ENCODE results near the gene DOP1B.
A peak's percentile ranks its signal among the peaks of the same experiment; 100 is the strongest.
"Not testable (repeated sequence)": the region's sequence is repeated elsewhere in the genome, so short reads cannot be mapped to it uniquely, and the experiment has no call there.

Gene DOP1B

GRCh38 chr21:36134803-36135390, 21.7 kb upstream of the DOP1B start, which contains the start of gene CBR3:
Gene CBR3 (plus strand): TSS chr21:36135079. CDS start chr21:36135193, 114 bp downstream.
- no peak for TF ChIP-seq CTCF (IDR thresholded peaks at IDR 0.05)
- no peaks in the 10 kb centered on the region for H3K27me3 ChIP-seq (ENCODE audit: control insufficient read depth, insufficient read depth, low read length)
- no peaks in the 10 kb centered on the region for H3K36me3 ChIP-seq (ENCODE audit: control insufficient read depth, insufficient read depth, low read length)
- H3K4me3 ChIP-seq (ENCODE audit: low read depth, low read length), result peak within 1 kb of the TSS; percentile 4
- H2AFZ ChIP-seq, result peak within 1 kb of the TSS; percentile 68
- no peaks in the 10 kb centered on the region for H3K9me3 ChIP-seq (ENCODE audit: control insufficient read depth, low read length)
- H3K27ac ChIP-seq, result peak within 1 kb of the TSS; percentile 60
- peak within 1 kb of the TSS; percentile 49 for H3K4me2 ChIP-seq (ENCODE audit: low read length)
- no peaks in the 10 kb centered on the region for H3K79me2 ChIP-seq
- no peak within 1 kb of the TSS for H3K9ac ChIP-seq
- no peaks in the 10 kb centered on the region for H3K4me1 ChIP-seq

- Histone ChIP-seq H3K27me3 (ENCODE audit: control insufficient read depth, insufficient read depth, low read length) (no peaks in the 10 kb centered on the region), H3K4me1 (no peaks in the 10 kb centered on the region), H2AFZ (peak overlapping the region; percentile 68), H3K4me3 (ENCODE audit: low read depth, low read length) (peak overlapping the region; percentile 2), H3K4me2 (ENCODE audit: low read length) (peak overlapping the region; percentile 49), H3K27ac (peak overlapping the region; percentile 60), H3K9ac (no peak overlapping the region), H3K79me2 (no peaks in the 10 kb centered on the region), H3K9me3 (ENCODE audit: control insufficient read depth, low read length) (no peaks in the 10 kb centered on the region), H3K36me3 (ENCODE audit: control insufficient read depth, insufficient read depth, low read length) (no peaks in the 10 kb centered on the region)
- TF ChIP-seq CTCF (IDR thresholded peaks at IDR 0.05), result no peak
These were observed 21.1 kb upstream of the DOP1B start for GRCh38 chr21:36135391-36136102.

GRCh38 chr21:36139791-36140190, 16.8 kb upstream of the DOP1B start:
- H3K4me1 ChIP-seq; H3K4me3 ChIP-seq (ENCODE audit: low read depth, low read length); H3K36me3 ChIP-seq (ENCODE audit: control insufficient read depth, insufficient read depth, low read length); H3K27ac ChIP-seq; H3K79me2 ChIP-seq; H3K27me3 ChIP-seq (ENCODE audit: control insufficient read depth, insufficient read depth, low read length); H3K4me2 ChIP-seq (ENCODE audit: low read length); H3K9me3 ChIP-seq (ENCODE audit: control insufficient read depth, low read length); H3K9ac ChIP-seq; H2AFZ ChIP-seq: not testable (repeated sequence)

- peak; percentile 70 for TF ChIP-seq CTCF (IDR thresholded peaks at IDR 0.05)
- H3K27me3 ChIP-seq (ENCODE audit: control insufficient read depth, insufficient read depth, low read length), result no peaks in the 10 kb centered on the region
- no peak overlapping the region for H3K4me2 ChIP-seq (ENCODE audit: low read length)
- H3K36me3 ChIP-seq (ENCODE audit: control insufficient read depth, insufficient read depth, low read length), result no peaks in the 10 kb centered on the region
- H3K9me3 ChIP-seq (ENCODE audit: control insufficient read depth, low read length), result no peaks in the 10 kb centered on the region
- no peaks in the 10 kb centered on the region for H3K79me2 ChIP-seq
- H3K9ac ChIP-seq, result no peak overlapping the region
- H2AFZ ChIP-seq, result no peak overlapping the region
- peak overlapping the region; percentile 27 for H3K27ac ChIP-seq
- no peak overlapping the region for H3K4me3 ChIP-seq (ENCODE audit: low read depth, low read length)
- no peaks in the 10 kb centered on the region for H3K4me1 ChIP-seq
These were observed 15.1 kb upstream of the DOP1B start for GRCh38 chr21:36141513-36141925.

GRCh38 chr21:36144233-36144632, 12.4 kb upstream of the DOP1B start:
- H3K4me1 ChIP-seq; H3K4me2 ChIP-seq (ENCODE audit: low read length); H3K9me3 ChIP-seq (ENCODE audit: control insufficient read depth, low read length); H3K27me3 ChIP-seq (ENCODE audit: control insufficient read depth, insufficient read depth, low read length); H3K9ac ChIP-seq; H2AFZ ChIP-seq; H3K79me2 ChIP-seq; H3K4me3 ChIP-seq (ENCODE audit: low read depth, low read length); H3K36me3 ChIP-seq (ENCODE audit: control insufficient read depth, insufficient read depth, low read length); H3K27ac ChIP-seq: not testable (repeated sequence)

Data from parathyroid adenoma (tissue), 2 donors.